A673 (cell line): ENCODE measurements around the gene BBS9. TPM values are rescaled to one million over a fixed set of nuclear protein-coding genes. Genes with fewer than 3 reads are reported as not detected.
A peak's percentile ranks its signal among the peaks of the same experiment; 100 is the strongest.

Source experiments
- BruUV-seq: library from RNA; stranded (reverse); fragments of 400-500 nt; replicated peaks from 2 replicates; lab custom pipeline; 2021; lab: Mats Ljungman, UMichigan
- CTCF ChIA-PET: fragments of 300-600 bp; sonication (Branson Sonifier 250); formaldehyde crosslinking; loops from one replicate; lab custom pipeline; 2022; ENCODE audit warnings: antibody characterized with exemption; lab: Charles Lee
- POLR2A ChIA-PET: fragments of 300-600 bp; sonication (Branson Sonifier 250); formaldehyde crosslinking; loops from one replicate; lab custom pipeline; 2022; ENCODE audit warnings: antibody characterized with exemption; ENCODE audit not compliant: low non-redundant PET; lab: Charles Lee
- DNase-seq: peaks from one replicate; pipeline ENCODE4 v3.0.0-alpha.2; 2015; ENCODE audit warnings: low spot score
- H3K27ac ChIP-seq: fragments of 200-600 bp; sonication (generic); 2 replicates; pipeline ENCODE4 v1.5.1; 2016; ENCODE audit warnings: mixed run types, low read depth, mild to moderate bottlenecking, mixed read lengths, antibody characterized with exemption, low read length; ENCODE audit not compliant: poor library complexity, severe bottlenecking
- H3K27me3 ChIP-seq: fragments of 200-600 bp; sonication (generic); replicated peaks from 2 replicates; pipeline ENCODE4 v1.6.1; 2017; ENCODE audit warnings: mixed run types, low read depth, mild to moderate bottlenecking, mixed read lengths, antibody characterized with exemption, low read length; ENCODE audit not compliant: insufficient read depth, poor library complexity
- H3K36me3 ChIP-seq: fragments of 200-600 bp; sonication (generic); 2 replicates; pipeline ENCODE4 v1.6.1; 2016; ENCODE audit warnings: mixed run types, mild to moderate bottlenecking, mixed read lengths, antibody characterized with exemption, low read length; ENCODE audit not compliant: insufficient read depth, poor library complexity, severe bottlenecking
- H3K4me1 ChIP-seq: fragments of 200-600 bp; sonication (generic); 2 replicates; pipeline ENCODE4 v1.6.1; 2017; ENCODE audit warnings: mixed run types, mild to moderate bottlenecking, mixed read lengths, antibody characterized with exemption, low read length; ENCODE audit not compliant: insufficient read depth, poor library complexity, severe bottlenecking
- H3K4me3 ChIP-seq: fragments of 200-600 bp; sonication (generic); 2 replicates; pipeline ENCODE4 v1.5.1; 2016; ENCODE audit warnings: low read depth, mixed run types, mild to moderate bottlenecking, mixed read lengths, low read length; ENCODE audit not compliant: poor library complexity, severe bottlenecking
- H3K9me3 ChIP-seq: fragments of 200-600 bp; sonication (generic); 2 replicates; pipeline ENCODE4 v1.6.1; 2016; ENCODE audit warnings: mixed run types, low read depth, mild to moderate bottlenecking, mixed read lengths, antibody characterized with exemption, low read length; ENCODE audit not compliant: poor library complexity, severe bottlenecking
- CTCF ChIP-seq: fragments of 300-800, 200-600 bp; sonication (generic); conservative IDR thresholded peaks from 2 replicates; pipeline ENCODE4 v1.5.1; 2017; ENCODE audit warnings: low read depth, mild to moderate bottlenecking, antibody characterized with exemption, low read length, moderate library complexity, mixed read lengths
- EZH2 ChIP-seq: fragments of 200-600 bp; sonication (generic); IDR thresholded peaks from 2 replicates; pipeline ENCODE4 v1.6.1; 2017; ENCODE audit warnings: borderline replicate concordance, low read depth, mild to moderate bottlenecking, mixed read lengths, antibody characterized with exemption, low read length; ENCODE audit not compliant: poor library complexity, severe bottlenecking
- intact Hi-C: fragments of 100-400 bp; cut with micrococcal nuclease; formaldehyde crosslinking; loops from one replicate; pipeline ENCODE4 v1.10.0; 2022; ENCODE audit not compliant: unreplicated experiment
- total RNA-seq: library from RNA; stranded (reverse); gene quantifications from 2 replicates; pipeline ENCODE4 v1.2.3, GENCODE V29; 2021

Gene BBS9
- total RNA-seq, 1 experiment from 2014 or later = 9.4 TPM

- ChIA-PET POLR2A (no interaction called here), CTCF (interaction anchor here (0.6 to 1.3 kb wide), 2 partner anchors 689 to 827 kb away, joined by 5 to 6 read pairs (median 6); no protein-coding TSS in a partner anchor)
- Histone ChIP-seq H3K9me3 (no peaks in the 10 kb centered on the region), H3K27me3 (no peaks in the 10 kb centered on the region), H3K4me1 (no peaks in the 10 kb centered on the region), H3K36me3 (no peaks in the 10 kb centered on the region), H3K27ac (no peak overlapping the region), H3K4me3 (no peak overlapping the region)
- BruUV-seq = no TSS peak
- peak; percentile 71 for DNase-seq
- intact Hi-C loops = loop anchor here (10.0 kb wide), 4 partner anchors 479 to 691 kb away; partner anchors contain the start of gene BMPER
- TF ChIP-seq EZH2 = no peak
- TF ChIP-seq CTCF = peak; percentile 76
Observed at GRCh38 chr7:33243319-33243881, 114.0 kb downstream of the BBS9 start.

GRCh38 chr7:33248671-33249070 lies 119.3 kb downstream of the BBS9 start:
- DNase-seq = no peak
- ChIA-PET POLR2A (no interaction called here), CTCF (no interaction called here)
- TF ChIP-seq CTCF (no peak), EZH2 (no peak)
- intact Hi-C loops = loop anchor here (10.0 kb wide), 4 partner anchors 484 to 686 kb away; partner anchors contain the start of gene BMPER
- Histone ChIP-seq H3K36me3 (no peaks in the 10 kb centered on the region), H3K27ac (no peak overlapping the region), H3K4me3 (no peak overlapping the region), H3K4me1 (no peaks in the 10 kb centered on the region), H3K9me3 (no peaks in the 10 kb centered on the region), H3K27me3 (no peaks in the 10 kb centered on the region)
- BruUV-seq = no TSS peak

GRCh38 chr7:33250421-33250871 lies 121.1 kb downstream of the BBS9 start:
- TF ChIP-seq CTCF (no peak), EZH2 (no peak)
- no peaks in the 10 kb centered on the region for H3K27me3 ChIP-seq
- H3K27ac ChIP-seq = no peak overlapping the region
- H3K4me1 ChIP-seq = no peaks in the 10 kb centered on the region
- ChIA-PET CTCF (no interaction called here), POLR2A (no interaction called here)
- H3K9me3 ChIP-seq = no peaks in the 10 kb centered on the region
- BruUV-seq = no TSS peak
- no peaks in the 10 kb centered on the region for H3K36me3 ChIP-seq
- no peak for DNase-seq
- no peak overlapping the region for H3K4me3 ChIP-seq
- intact Hi-C loops = no loop called here
